ENCODE data around the gene EZH2. TPM values are rescaled to one million over a fixed set of nuclear protein-coding genes. Genes with fewer than 3 reads are reported as not detected.

Gene EZH2
- total and polyA plus RNA-seq, 2 donors (not counting 1 experiment from before 2014, with no cell fraction given) = 7.1 to 10.1 TPM

- Histone ChIP-seq H4K20me1 (ENCODE audit: control insufficient read depth, extremely low read depth, insufficient read depth, low read length) (peaks cover 2% of the 10 kb centered on the region), H3K36me3 (ENCODE audit: control insufficient read depth, insufficient read depth, low read length) (peaks cover 13% of the 10 kb centered on the region), H3K79me2 (ENCODE audit: control insufficient read depth, insufficient read depth, low read length) (no peaks in the 10 kb centered on the region), H3K4me2 (ENCODE audit: extremely low read depth, insufficient read depth, low read length) (no peak overlapping the region), H3K4me3 (replicated peaks in 1 of 4; ENCODE audit: control extremely low read depth in 1 of 4, insufficient read depth in 1 of 4, low read depth in 3 of 4, low read length in 4 of 4) (no peak overlapping the region), H3K9ac (ENCODE audit: insufficient read depth, low read length) (no peak overlapping the region), H3K9me3 (ENCODE audit: control insufficient read depth, insufficient read depth, low read depth, low read length) (no peaks in the 10 kb centered on the region), H3K27me3 (ENCODE audit: control insufficient read depth, insufficient read depth, low read length) (no peaks in the 10 kb centered on the region), H3K4me1 (ENCODE audit: control insufficient read depth, extremely low read depth, insufficient read depth, low read length) (no peaks in the 10 kb centered on the region), H2AFZ (ENCODE audit: low read length) (no peak overlapping the region), H3K27ac (ENCODE audit: insufficient read depth, low read length) (no peak overlapping the region)
- TF ChIP-seq EZH2 (IDR thresholded peaks at IDR 0.05; ENCODE audit: low read length, missing control alignments) (no peak), CTCF (conservative IDR thresholded peaks at IDR 0.05 in 1 of 2, IDR thresholded peaks at IDR 0.05 in 1 of 2; ENCODE audit: low read depth in 1 of 2, low read length in 2 of 2) (no peak)
- DNase-seq (ENCODE audit: low read depth in 2 of 2) = peak in 1 of 2 donors; percentile 9
Measured at GRCh38 chr7:148782757-148783456, 101.2 kb downstream of the EZH2 start.

GRCh38 chr7:148774471-148774870 is 109.6 kb downstream of the EZH2 start:
- H3K4me3 ChIP-seq (replicated peaks in 1 of 4; ENCODE audit: control extremely low read depth in 1 of 4, insufficient read depth in 1 of 4, low read depth in 3 of 4, low read length in 4 of 4) = no peak overlapping the region
- H3K9ac ChIP-seq (ENCODE audit: insufficient read depth, low read length) = no peak overlapping the region
- H4K20me1 ChIP-seq (ENCODE audit: control insufficient read depth, extremely low read depth, insufficient read depth, low read length) = peaks cover 2% of the 10 kb centered on the region
- H3K27me3 ChIP-seq (ENCODE audit: control insufficient read depth, insufficient read depth, low read length) = no peaks in the 10 kb centered on the region
- H3K36me3 ChIP-seq (ENCODE audit: control insufficient read depth, insufficient read depth, low read length) = peaks cover 3% of the 10 kb centered on the region
- H2AFZ ChIP-seq (ENCODE audit: low read length) = no peak overlapping the region
- no peak overlapping the region for H3K4me2 ChIP-seq (ENCODE audit: extremely low read depth, insufficient read depth, low read length)
- no peaks in the 10 kb centered on the region for H3K9me3 ChIP-seq (ENCODE audit: control insufficient read depth, insufficient read depth, low read depth, low read length)
- no peak for DNase-seq (ENCODE audit: low read depth in 2 of 2)
- no peak for TF ChIP-seq CTCF (conservative IDR thresholded peaks at IDR 0.05 in 1 of 2, IDR thresholded peaks at IDR 0.05 in 1 of 2; ENCODE audit: low read depth in 1 of 2, low read length in 2 of 2)
- no peak for TF ChIP-seq EZH2 (IDR thresholded peaks at IDR 0.05; ENCODE audit: low read length, missing control alignments)
- H3K79me2 ChIP-seq (ENCODE audit: control insufficient read depth, insufficient read depth, low read length) = peaks cover 4% of the 10 kb centered on the region
- peaks cover 7% of the 10 kb centered on the region for H3K4me1 ChIP-seq (ENCODE audit: control insufficient read depth, extremely low read depth, insufficient read depth, low read length)
- H3K27ac ChIP-seq (ENCODE audit: insufficient read depth, low read length) = no peak overlapping the region

GRCh38 chr7:148773334-148773733 is 110.8 kb downstream of the EZH2 start:
- Histone ChIP-seq H3K79me2 (ENCODE audit: control insufficient read depth, insufficient read depth, low read length) (peaks cover 4% of the 10 kb centered on the region), H3K4me2 (ENCODE audit: extremely low read depth, insufficient read depth, low read length) (no peak overlapping the region), H3K27me3 (ENCODE audit: control insufficient read depth, insufficient read depth, low read length) (no peaks in the 10 kb centered on the region), H3K4me3 (replicated peaks in 1 of 4; ENCODE audit: control extremely low read depth in 1 of 4, insufficient read depth in 1 of 4, low read depth in 3 of 4, low read length in 4 of 4) (no peak overlapping the region), H3K27ac (ENCODE audit: insufficient read depth, low read length) (peak overlapping the region; percentile 3), H4K20me1 (ENCODE audit: control insufficient read depth, extremely low read depth, insufficient read depth, low read length) (no peaks in the 10 kb centered on the region), H3K9me3 (ENCODE audit: control insufficient read depth, insufficient read depth, low read depth, low read length) (no peaks in the 10 kb centered on the region), H3K4me1 (ENCODE audit: control insufficient read depth, extremely low read depth, insufficient read depth, low read length) (peaks cover 7% of the 10 kb centered on the region), H2AFZ (ENCODE audit: low read length) (no peak overlapping the region), H3K9ac (ENCODE audit: insufficient read depth, low read length) (no peak overlapping the region), H3K36me3 (ENCODE audit: control insufficient read depth, insufficient read depth, low read length) (peaks cover 3% of the 10 kb centered on the region)
- TF ChIP-seq EZH2 (IDR thresholded peaks at IDR 0.05; ENCODE audit: low read length, missing control alignments) = no peak
- no peak for TF ChIP-seq CTCF (conservative IDR thresholded peaks at IDR 0.05 in 1 of 2, IDR thresholded peaks at IDR 0.05 in 1 of 2; ENCODE audit: low read depth in 1 of 2, low read length in 2 of 2)
- DNase-seq (ENCODE audit: low read depth in 2 of 2) = peak in 1 of 2 donors; percentile 26
